NCI-H524 treated with DMSO at 0.1 percent for 48 hours (cell line): ENCODE results near the gene SUDS3.
A peak's percentile ranks its signal among the peaks of the same experiment; 100 is the strongest.

Experiments used
- DNase-seq: peaks from one replicate; lab custom pipeline; 2025; lab: John Stamatoyannopoulos, UW

SUDS3 gene

DNA sequence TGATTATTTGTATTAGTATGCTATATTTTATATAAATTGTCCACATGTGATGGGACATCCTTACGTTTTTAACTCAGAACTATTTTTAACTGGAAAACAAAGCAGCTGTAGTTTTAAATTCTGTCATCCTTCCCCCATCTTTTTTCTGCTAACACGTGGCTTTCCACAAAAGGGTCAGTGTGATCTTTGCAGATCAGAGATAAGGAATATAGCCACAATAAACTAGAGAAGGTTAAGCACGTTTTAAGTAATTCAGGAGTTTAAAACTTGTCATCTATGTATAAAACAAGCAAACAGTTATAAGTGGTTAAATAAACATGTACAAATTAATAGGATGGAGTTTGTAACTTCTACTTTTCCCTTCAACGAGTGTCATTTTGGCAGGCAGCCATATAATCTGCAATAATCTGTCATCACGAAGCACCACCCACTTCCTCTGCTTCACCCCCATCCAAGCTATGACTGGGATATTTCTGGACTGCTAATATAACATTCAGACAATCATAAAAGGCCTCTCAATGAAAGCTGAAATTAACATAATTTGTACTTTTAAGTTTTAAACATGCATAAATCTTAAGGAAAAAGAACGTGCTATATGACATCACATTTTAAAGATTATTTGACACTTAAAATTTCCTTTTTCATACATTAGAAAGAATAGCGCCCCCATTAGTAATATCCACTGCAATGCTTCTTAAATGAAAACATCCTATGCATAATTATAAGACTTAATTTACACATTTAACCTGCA, 18.9 kb upstream of the SUDS3 start:
- no peak for DNase-seq

DNA sequence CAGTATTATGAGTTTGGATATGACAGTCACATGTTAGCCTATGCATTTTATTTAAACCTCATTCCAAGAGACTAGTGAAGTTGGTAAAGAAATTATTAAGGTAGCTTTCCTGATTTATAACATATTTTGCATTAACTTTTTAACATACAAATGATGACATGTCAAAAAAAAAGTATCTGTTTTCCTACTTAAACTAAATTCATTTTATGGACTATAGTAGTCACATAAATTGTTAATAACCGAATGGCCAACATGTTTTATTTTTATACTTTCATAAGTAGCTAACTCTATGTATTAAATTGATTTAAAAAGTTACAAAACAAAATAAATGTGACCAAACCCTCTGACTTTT, 18.4 kb upstream of the SUDS3 start:
- DNase-seq: no peak

DNA sequence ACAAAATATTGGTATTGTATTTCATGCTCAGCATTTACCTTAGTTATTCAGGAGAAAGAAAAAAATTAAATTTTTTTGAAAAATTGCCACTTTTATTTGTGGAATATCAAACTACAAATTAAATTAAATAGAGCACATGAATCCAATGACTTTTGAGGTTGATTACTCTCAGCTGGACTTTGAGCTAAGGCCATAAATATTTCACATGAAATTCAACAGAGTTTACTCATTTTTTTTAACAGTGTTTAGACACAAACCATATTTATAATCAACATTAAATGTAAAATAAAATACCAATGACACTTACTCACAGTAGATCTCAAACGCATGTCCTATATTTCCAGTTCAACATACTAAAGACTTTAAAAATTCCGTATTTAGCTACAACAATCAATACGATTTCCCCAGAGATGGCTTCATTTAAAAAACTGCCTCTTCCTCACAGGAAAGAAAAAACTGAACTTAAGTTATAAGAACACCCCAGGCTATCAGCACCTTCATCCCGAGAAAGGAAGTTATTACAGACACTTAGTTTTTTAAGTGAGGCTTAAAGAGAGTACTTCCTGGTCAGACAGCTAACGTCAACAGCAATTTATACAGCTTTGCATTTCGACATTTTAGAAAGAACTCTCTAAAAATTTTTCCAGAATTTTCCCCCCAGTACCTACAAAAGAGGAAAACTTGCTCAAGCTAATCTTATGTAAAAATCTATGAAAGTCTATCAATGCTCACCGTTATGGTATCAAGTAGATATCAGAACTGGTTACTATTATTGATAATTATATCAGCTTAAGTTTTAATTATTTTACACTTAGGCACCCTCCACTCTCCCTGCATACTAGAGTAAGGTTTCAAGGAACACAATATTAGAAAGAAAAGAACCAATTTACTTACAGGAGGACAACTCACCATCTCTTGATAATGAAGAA, 17.5 kb upstream of the SUDS3 start:
- DNase-seq: no peak

DNA sequence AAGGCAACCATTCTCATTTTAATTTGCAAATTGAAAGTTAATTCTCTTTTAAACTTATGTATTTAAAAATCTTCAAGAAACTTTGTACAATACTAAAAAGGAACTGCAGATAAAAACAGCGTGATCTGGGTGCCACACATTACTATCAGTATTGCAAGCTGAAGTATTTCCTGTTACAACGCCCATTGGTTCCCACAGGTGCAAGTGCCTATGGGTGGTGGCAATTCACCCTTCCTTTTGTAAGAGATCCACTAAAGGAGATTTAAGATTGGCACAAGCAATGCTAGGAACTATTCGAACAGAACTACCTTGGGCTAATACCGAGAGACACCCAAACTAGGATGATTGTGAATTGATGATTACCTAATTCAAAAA, 16.8 kb upstream of the SUDS3 start:
- DNase-seq: no peak

DNA sequence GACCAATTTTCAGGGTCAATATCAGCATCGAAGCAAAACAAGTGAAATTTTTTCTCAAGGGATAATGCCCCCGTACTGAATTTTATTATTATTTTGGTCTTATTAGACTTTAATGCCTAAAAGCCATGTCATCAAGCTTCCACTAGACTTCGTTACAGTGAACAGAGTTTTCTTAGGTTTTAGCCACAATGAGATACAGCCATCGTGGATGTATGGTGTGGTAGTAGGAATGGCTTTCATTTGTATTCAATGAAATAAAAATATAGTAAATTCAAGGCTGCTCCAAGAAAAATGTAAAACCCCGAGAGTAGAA, 15.3 kb upstream of the SUDS3 start:
- no peak for DNase-seq

GRCh38 chr12:118361889-118362288, 14.5 kb upstream of the SUDS3 start:
- no peak for DNase-seq

GRCh38 chr12:118368821-118369220, 7.5 kb upstream of the SUDS3 start:
- no peak for DNase-seq

DNA sequence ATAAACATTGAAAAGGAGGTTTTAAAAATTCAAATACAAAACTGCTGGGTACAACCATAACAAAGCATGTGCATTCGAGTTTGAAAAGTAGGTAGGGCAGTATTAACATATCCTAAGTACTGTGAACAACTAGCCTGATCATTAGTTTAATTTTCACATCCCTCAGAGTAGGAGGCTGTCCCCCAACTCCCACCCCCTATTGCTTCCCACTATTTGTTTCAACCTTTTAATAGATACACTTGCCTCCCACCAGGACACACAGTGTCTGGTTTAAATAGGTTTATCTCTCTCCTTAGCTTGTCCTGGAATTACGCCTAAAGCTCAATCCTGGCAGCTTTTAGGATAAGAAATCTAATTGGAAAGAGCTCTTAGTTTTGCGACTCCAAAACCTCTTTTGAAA, 5.8 kb upstream of the SUDS3 start:
- no peak for DNase-seq

DNA sequence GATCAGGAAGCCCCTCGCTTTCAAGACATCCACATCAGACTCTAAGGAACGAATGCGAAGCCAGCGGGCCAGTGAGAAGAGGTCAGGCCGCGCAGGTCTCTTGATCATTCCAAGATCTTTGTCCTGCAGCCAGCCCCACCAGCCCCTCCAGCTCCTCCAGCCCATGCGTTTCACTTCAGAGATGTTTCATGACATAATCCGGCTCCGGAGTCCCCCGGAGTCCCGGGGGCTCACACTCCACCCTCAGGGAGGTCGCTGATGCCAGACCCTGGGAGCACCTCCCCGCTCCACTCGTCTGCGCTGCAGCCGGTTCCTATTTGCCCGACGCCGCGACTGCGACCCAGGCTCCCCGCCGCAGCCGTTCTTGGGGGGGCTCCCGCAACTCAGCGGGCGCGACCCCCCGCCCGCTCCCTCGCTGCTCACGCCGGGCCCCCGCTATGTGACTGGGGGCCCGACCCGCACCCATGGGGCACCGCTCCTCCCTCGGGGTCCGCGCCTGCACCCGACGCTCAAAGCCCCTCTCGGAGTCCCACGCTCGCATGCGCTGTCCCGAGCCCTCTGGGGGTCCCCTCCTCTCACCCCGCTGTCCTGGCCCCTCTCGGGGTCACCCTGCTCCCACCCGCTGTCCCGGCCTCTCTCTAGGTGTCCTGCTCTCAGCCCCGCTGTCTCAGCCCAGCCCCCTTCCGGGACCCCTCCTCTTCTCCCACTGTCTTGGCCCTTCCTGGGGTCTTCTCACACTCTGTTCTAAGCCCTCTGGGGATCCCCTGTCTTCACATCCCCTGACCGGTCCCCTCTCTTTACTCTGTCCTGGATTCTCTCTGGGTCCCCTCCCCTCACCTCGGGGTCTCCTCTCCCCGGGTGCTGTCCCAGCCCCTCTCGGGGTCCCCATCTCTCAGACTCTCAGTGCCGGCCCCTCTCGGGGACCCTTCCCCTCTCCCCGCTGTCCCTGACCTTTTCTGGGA, 4.8 kb upstream of the SUDS3 start:
- DNase-seq: no peak

DNA sequence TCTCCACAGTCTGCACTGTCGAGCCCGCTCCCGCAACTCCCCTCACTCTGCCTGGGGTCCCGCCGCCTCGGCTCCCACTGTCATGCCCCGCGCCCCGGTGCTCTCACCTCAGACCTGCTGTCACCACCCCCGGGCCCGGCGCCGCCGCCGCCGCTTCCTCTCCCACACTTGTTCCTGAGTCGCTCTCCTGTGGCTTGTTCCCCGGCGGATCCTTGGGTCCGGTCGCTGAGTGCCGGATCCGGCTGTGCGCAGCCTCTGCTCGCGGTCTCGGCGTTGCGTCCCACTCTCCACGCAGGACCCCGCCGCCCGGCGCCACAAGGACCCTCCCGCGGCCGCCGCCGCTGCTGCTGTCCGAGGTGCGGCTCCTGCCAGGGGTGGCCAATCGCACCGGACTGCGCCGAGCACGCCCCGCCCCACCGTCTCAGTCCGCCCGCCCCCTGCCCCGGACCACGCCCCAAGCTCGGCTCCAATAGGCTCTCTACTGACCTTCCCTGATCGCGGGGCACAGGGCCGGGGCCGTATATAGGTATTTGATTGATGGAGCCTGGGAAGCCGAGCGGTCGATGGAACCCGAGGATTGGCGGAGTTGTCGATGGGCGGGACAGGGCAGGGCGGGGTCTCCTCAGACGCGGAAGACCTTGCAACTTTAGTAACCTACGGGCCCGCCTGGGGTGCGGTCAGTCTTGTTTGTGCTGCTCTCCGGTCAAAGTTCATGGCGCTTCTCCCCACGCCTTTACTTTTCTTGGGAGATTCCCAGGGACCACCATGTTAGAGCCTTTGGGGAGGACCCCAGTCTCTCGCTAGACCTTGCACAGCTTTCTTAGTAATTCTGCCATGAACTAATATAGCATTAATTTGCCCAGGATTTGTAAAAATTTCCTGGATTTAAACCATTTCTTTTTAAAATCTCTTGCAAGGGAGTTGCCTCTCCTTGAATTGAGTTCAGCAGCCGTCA, 3.5 kb upstream of the SUDS3 start, which contains the start of gene TAOK3:
TAOK3 (minus strand) TSS at position 367 of the 955 bp plus-strand sequence. CDS start 117,340 bp downstream, outside the sequence.
- peak; percentile 89 for DNase-seq

DNA sequence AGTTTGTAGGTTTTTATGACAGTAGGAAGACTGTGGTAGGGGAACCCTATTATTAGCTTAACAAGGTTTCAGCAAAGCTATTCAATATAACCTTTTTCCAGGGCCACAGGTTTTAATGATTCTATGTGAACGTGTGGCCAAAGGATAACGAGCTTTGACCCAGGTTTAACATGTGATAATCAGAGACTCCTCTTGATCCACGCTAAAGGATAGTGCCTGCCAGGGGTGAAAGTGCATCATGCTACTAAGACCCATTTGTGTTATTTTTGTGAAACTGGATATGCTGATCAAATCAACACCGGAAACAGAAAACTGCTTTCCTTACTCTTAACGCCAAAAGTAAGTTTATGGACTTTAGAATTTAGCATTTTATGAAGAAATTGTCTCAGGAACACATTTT, 2.7 kb upstream of the SUDS3 start:
- no peak for DNase-seq

DNA sequence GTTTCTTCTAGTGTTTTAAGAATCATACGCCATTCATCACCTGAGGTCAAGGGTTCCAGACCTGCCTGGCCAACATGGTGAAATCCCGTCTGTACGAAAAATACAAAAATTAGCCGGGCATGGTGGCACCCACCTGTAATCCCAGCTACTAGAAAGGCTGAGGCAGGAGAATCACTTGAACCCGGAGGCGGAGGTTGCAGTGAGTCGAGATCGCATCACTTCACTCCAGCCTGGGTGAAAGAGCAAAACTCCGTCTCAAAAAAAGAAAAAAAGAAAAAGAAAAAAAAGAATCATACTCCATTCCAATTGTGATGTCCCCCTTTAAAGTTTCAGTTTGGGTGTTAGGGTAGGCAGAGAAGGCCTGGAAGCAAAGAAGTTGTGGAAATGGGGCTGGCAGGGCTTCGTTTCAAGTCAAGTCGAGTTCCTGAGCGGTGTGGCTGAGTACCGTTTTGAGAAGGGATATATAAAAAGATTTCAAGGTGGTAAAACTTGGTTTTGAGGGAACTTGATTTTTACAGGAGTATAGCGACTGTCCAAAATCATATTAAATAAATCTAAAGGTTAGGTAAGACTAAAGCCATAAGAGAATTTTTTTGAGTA, 2.1 kb upstream of the SUDS3 start:
- DNase-seq: no peak

DNA sequence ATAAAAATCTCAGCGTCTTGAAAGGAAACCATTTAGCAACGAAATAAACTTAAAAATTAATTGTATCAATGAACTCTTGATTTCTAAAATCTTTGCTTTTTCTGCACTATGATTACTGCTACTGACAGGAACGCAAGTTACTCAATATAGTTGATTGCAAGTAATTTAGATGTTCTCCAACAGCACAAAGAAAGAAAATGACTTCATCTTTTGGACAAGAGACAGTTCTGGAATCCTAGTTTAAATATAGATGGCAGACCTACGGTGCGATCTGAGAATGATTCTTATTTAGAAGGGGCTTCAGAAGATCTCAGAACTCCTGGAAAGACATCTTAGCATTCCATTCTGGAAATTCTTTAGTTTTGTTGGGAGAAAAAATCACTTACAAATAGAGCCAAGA, 1.4 kb upstream of the SUDS3 start:
- DNase-seq: no peak

DNA sequence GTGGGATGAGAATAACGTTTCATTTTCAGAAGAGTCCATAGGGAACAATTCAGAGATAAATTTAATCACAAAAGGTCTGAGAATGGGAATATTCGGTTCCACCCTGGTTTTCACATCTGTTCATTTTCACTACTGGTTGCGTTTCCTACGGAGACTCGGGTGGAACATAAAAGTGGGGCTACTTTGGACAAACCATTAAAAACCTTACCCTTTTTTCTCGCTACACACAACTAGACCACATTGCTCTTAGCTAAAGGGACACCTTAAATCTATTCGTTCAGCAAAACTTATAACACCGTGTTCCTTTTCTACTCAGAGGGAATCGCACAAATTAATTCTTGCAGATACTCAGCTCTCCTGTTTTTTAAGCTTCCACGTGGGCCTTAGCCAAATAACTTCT, 1.0 kb upstream of the SUDS3 start:
- DNase-seq: no peak

- no peak for DNase-seq
Observed at GRCh38 chr12:118377021-118377883, 897 bp downstream of the SUDS3 start.

DNA sequence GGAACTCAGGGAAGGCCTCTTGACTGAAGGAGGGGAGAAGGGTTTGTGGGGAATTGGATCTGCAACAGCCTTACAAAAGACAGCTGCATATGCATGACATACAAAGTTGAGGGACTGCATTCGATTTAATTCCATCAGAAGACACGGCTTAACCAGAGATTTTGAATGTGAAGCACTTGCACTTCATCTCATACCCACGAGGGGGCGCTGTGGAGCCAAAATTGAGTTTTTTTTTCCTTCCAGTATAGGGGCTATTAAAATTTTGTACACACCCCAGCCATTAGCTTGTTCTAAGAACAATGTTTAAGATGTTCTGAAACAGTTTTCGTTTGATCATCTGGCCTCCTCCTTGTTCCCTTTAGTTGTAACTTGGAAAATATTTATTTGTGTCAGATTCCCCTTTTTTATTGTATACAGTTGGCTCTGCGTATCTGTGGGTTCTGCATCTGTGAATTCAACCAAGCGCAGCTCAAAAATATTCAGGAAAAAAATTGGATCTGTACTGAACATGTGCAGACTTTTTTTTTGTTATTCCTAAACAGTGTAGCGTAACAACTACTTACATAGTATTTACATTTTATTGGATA, 1.6 kb downstream of the SUDS3 start:
- no peak for DNase-seq

GRCh38 chr12:118391424-118391823, 15.1 kb downstream of the SUDS3 start:
- DNase-seq: no peak

- DNase-seq: no peak
Observed at GRCh38 chr12:118391836-118392235, 15.5 kb downstream of the SUDS3 start.

GRCh38 chr12:118397708-118398440, 21.5 kb downstream of the SUDS3 start:
- no peak for DNase-seq
